MCF 10A (cell line): ENCODE measurements around the gene PEX14. TPM values are rescaled to one million over a fixed set of nuclear protein-coding genes. Genes with fewer than 3 reads are reported as not detected.

ENCODE experiments used
- BruUV-seq: library from RNA; stranded (reverse); fragments of 400-500 nt; replicated peaks from 2 replicates; lab custom pipeline; 2021; lab: Mats Ljungman, UMichigan
- CTCF ChIA-PET: fragments of 300-600 bp; sonication (Branson Sonifier 250); formaldehyde crosslinking; extraction: SDS; loops from one replicate; lab custom pipeline; 2021; ENCODE audit warnings: antibody characterized with exemption, inconsistent platforms; lab: Yijun Ruan, JAX
- POLR2A ChIA-PET: fragments of 300-600, 350-650 bp; sonication (Branson Sonifier 250); formaldehyde crosslinking; extraction: SDS; loops from one replicate; lab custom pipeline; 2020; ENCODE audit warnings: antibody characterized with exemption, inconsistent platforms; lab: Yijun Ruan, JAX
- DNase-seq: peaks from one replicate; pipeline ENCODE4 v3.0.0-alpha.2; 2018; ENCODE audit not compliant: unreplicated experiment
- H3K27ac Mint-ChIP-seq: one replicate; pipeline ENCODE4 v1.8.0; 2022; ENCODE audit warnings: mild to moderate bottlenecking, low read depth, mixed read lengths; ENCODE audit not compliant: unreplicated experiment
- H3K27me3 Mint-ChIP-seq: one replicate; pipeline ENCODE4 v1.8.0; 2022; ENCODE audit warnings: mixed read lengths; ENCODE audit not compliant: insufficient read depth, unreplicated experiment
- H3K36me3 Mint-ChIP-seq: one replicate; pipeline ENCODE4 v1.8.0; 2022; ENCODE audit warnings: mild to moderate bottlenecking, moderate library complexity, mixed read lengths; ENCODE audit not compliant: insufficient read depth, unreplicated experiment
- H3K4me1 Mint-ChIP-seq: one replicate; pipeline ENCODE4 v1.8.0; 2022; ENCODE audit warnings: mixed read lengths; ENCODE audit not compliant: insufficient read depth, unreplicated experiment
- H3K4me3 Mint-ChIP-seq: one replicate; pipeline ENCODE4 v1.8.0; 2022; ENCODE audit warnings: mild to moderate bottlenecking, moderate library complexity, mixed read lengths; ENCODE audit not compliant: unreplicated experiment
- H3K9me3 Mint-ChIP-seq: one replicate; pipeline ENCODE4 v1.8.0; 2022; ENCODE audit warnings: mixed read lengths; ENCODE audit not compliant: unreplicated experiment
- intact Hi-C: fragments of 100-400 bp; cut with micrococcal nuclease; formaldehyde crosslinking; loops from 2 replicates; pipeline ENCODE4 v1.14.1; 2022
- total RNA-seq: library from RNA; stranded (reverse); gene quantifications from 2 replicates; pipeline ENCODE4 v1.2.3, GENCODE V29; 2022
- TF ChIP-seq, protein P1 (sequence below): fragments of 200-600 bp; IDR thresholded peaks from one replicate; pipeline ENCODE4 v1.8.0; 2022; ENCODE audit warnings: antibody characterized with exemption, mild to moderate bottlenecking; ENCODE audit not compliant: unreplicated experiment

Gene PEX14
- total RNA-seq, 1 experiment from 2014 or later: 22.2 TPM

DNA sequence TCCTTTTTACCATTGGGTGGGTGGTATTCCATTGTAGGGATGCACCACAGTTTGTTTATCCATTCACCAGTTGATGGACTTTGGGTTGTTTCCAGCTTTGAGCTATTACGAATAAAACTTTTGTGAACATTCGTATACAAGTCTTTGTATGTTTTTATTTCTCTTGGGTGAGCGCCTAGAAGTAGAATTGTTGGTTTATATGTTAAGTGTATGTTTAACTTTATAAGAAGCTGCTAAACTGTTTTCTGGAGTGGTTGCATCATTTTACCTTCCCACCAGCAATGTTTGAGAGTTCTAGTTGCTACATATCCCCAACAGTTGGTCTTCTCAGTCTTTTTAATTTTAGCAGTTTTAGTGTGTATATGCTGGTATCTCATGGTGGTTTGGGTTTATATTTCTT lies 132.5 kb downstream of the PEX14 start:
- no peaks in the 10 kb centered on the region for H3K27me3 Mint-ChIP-seq
- H3K36me3 Mint-ChIP-seq: peaks cover 6% of the 10 kb centered on the region
- DNase-seq: peak; percentile 6
- ChIA-PET POLR2A (no interaction called here), CTCF (no interaction called here)
- TF ChIP-seq, protein P1, sequence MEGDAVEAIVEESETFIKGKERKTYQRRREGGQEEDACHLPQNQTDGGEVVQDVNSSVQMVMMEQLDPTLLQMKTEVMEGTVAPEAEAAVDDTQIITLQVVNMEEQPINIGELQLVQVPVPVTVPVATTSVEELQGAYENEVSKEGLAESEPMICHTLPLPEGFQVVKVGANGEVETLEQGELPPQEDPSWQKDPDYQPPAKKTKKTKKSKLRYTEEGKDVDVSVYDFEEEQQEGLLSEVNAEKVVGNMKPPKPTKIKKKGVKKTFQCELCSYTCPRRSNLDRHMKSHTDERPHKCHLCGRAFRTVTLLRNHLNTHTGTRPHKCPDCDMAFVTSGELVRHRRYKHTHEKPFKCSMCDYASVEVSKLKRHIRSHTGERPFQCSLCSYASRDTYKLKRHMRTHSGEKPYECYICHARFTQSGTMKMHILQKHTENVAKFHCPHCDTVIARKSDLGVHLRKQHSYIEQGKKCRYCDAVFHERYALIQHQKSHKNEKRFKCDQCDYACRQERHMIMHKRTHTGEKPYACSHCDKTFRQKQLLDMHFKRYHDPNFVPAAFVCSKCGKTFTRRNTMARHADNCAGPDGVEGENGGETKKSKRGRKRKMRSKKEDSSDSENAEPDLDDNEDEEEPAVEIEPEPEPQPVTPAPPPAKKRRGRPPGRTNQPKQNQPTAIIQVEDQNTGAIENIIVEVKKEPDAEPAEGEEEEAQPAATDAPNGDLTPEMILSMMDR: no peak
- no TSS peak for BruUV-seq
- intact Hi-C loops: no loop called here
- no peak overlapping the region for H3K27ac Mint-ChIP-seq
- no peaks in the 10 kb centered on the region for H3K4me1 Mint-ChIP-seq
- H3K9me3 Mint-ChIP-seq: no peaks in the 10 kb centered on the region
- no peak overlapping the region for H3K4me3 Mint-ChIP-seq

DNA sequence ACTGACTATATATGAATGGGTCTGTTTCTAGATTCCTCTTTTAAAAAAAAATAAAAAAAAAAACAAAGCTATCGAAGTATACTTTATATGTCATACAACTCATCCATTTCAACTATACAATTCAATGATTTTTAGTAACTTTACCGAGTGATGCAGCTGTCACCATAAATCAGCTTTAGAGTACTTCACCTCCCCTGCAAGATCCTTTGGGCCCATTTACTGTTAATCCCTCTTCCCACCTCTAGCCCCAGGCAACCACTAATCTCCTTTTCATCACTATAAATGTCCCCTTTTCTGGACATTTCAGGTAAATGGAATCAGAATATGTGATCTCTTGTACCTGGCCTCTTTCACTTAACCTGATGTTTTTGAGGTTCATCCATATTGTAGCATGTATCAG lies 133.9 kb downstream of the PEX14 start:
- BruUV-seq: no TSS peak
- Mint-ChIP-seq H3K4me1 (no peaks in the 10 kb centered on the region), H3K36me3 (peaks cover 4% of the 10 kb centered on the region), H3K27ac (no peak overlapping the region), H3K27me3 (no peaks in the 10 kb centered on the region), H3K9me3 (no peaks in the 10 kb centered on the region), H3K4me3 (no peak overlapping the region)
- DNase-seq: no peak
- TF ChIP-seq, protein P1: no peak
- CTCF ChIA-PET: interaction anchor here (0.6 to 1.3 kb wide), 2 partner anchors 15 to 99 kb away, joined by 3 read pairs; no protein-coding TSS in a partner anchor
- POLR2A ChIA-PET: interaction anchor here (0.7 to 0.8 kb wide), 2 partner anchors 9 to 18 kb away, joined by 3 to 5 read pairs; no protein-coding TSS in a partner anchor
- intact Hi-C loops: no loop called here

DNA sequence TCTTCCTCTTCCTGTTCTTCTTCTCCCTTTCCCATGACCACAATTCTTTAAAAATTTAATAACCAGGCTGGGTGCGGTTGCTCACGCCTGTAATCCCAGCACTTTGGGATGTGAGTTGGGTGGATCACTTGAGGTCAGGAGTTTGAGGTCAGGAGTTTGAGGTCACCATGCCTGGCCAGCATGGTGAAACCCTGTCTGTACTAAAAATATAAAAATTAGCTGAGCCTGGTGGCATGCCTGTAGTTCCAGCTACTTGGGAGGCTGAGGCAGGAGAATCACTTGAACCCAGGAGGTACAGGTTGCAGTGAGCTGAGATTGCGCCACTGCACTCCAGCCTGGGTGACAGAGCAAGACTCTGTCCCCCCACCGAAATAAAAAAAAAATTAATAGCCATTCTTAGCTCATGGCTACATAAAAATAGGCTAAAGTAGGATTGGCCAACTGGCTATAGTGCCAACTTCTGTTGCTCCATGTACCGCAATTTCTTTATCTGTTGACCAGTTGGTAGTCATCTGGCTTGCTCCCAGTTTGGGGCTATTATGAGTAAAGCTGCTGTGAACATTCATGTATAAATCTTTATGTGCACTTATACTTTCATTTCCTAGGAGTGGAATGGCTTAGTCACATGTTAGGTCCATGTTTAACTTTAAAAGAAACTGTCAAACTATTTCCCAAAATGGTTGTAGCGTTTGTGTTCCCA lies 136.3 kb downstream of the PEX14 start:
- no peaks in the 10 kb centered on the region for H3K9me3 Mint-ChIP-seq
- ChIA-PET CTCF (interaction anchor here (0.6 kb wide), 1 partner anchor 366 kb away, joined by 5 read pairs; no protein-coding TSS in a partner anchor), POLR2A (interaction anchor here (0.6 to 1.2 kb wide), 2 partner anchors 13 to 77 kb away, joined by 3 read pairs; no protein-coding TSS in a partner anchor)
- TF ChIP-seq, protein P1: no peak
- no TSS peak for BruUV-seq
- no peak overlapping the region for H3K4me3 Mint-ChIP-seq
- DNase-seq: peak; percentile 44
- no peaks in the 10 kb centered on the region for H3K36me3 Mint-ChIP-seq
- no peaks in the 10 kb centered on the region for H3K4me1 Mint-ChIP-seq
- no peak overlapping the region for H3K27ac Mint-ChIP-seq
- intact Hi-C loops: no loop called here
- no peaks in the 10 kb centered on the region for H3K27me3 Mint-ChIP-seq

DNA sequence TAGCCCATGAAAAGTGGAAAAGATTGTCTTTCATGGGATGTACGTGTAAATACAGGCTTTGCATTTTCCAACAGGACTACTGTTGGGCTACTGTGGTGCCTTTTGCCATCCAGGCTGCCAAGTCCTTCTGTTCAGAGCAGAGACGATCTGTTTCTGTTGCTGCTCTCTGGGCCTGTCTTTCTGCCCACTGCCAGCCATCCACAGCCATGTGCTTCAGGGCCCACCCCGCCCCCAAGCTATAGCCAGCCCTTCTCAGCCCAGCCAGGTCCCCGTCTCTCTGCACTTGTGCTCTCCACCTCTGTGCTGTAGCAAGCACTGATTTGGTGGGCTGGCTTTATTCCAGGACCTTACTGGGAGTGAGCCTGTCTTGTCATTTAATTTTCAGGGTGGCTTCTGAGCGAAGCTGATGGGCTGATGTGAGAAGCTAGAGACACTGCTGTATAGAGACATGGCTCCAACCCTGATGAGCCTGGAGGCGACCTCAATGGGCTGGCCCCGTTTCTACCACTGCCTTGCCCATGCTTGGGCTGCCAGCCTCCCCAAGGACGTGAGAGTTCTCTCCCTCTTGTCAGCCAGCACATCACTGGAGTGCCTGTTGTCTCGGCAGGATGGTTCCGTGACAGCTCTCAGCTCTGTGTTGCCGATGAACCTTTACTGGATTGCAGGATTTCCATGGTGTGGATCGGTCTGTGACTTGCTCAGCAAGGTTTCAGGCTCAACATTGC lies 137.8 kb downstream of the PEX14 start:
- TF ChIP-seq, protein P1: no peak
- Mint-ChIP-seq H3K4me3 (no peak overlapping the region), H3K9me3 (no peaks in the 10 kb centered on the region), H3K4me1 (no peaks in the 10 kb centered on the region), H3K27me3 (no peaks in the 10 kb centered on the region), H3K27ac (no peak overlapping the region), H3K36me3 (peaks cover 5% of the 10 kb centered on the region)
- intact Hi-C loops: no loop called here
- ChIA-PET POLR2A (interaction anchor here (0.7 to 1.0 kb wide), 2 partner anchors 56 to 116 kb away, joined by 3 read pairs; no protein-coding TSS in a partner anchor), CTCF (interaction anchor here (0.7 kb wide), 1 partner anchor 425 kb away, joined by 4 read pairs; no protein-coding TSS in a partner anchor)
- DNase-seq: no peak
- BruUV-seq: no TSS peak
